NCI-H2227 treated with DMSO at 0.1 percent for 48 hours (cell line): ENCODE results near the gene BEX4.
"Not testable (repeated sequence)": the region's sequence is repeated elsewhere in the genome, so short reads cannot be mapped to it uniquely, and the experiment has no call there.

Source experiments
- DNase-seq: peaks from one replicate; lab custom pipeline; 2025; lab: John Stamatoyannopoulos, UW

BEX4 gene

GRCh38 chrX:103214870-103215424 is at the start of gene BEX4:
TSS of gene BEX4 (plus strand) at chrX:103215108. CDS start at chrX:103216154, 1,046 bp downstream.
- DNase-seq, result peak; percentile 83

- DNase-seq, result no peak
These were observed 44.7 kb upstream of the BEX4 start for GRCh38 chrX:103170216-103170615.

GRCh38 chrX:103171353-103171752 is 43.6 kb upstream of the BEX4 start:
- DNase-seq, result no peak

GRCh38 chrX:103175256-103175655 is 39.7 kb upstream of the BEX4 start:
- DNase-seq, result not testable (repeated sequence)

GRCh38 chrX:103175944-103176753 is 38.8 kb upstream of the BEX4 start:
- DNase-seq, result peak; percentile 78

- no peak for DNase-seq
These were observed 37.4 kb upstream of the BEX4 start for GRCh38 chrX:103177556-103177955.

- DNase-seq, result no peak
These were observed 31.0 kb upstream of the BEX4 start for GRCh38 chrX:103183912-103184311.

- no peak for DNase-seq
These were observed 26.9 kb upstream of the BEX4 start for GRCh38 chrX:103187953-103188475.

- no peak for DNase-seq
These were observed 17.1 kb upstream of the BEX4 start for GRCh38 chrX:103197721-103198306.

GRCh38 chrX:103198668-103199067 is 16.2 kb upstream of the BEX4 start:
- DNase-seq, result not testable (repeated sequence)

GRCh38 chrX:103201041-103201440 is 13.9 kb upstream of the BEX4 start:
- DNase-seq, result no peak

GRCh38 chrX:103210056-103210455 is 4.9 kb upstream of the BEX4 start:
- DNase-seq, result no peak

- peak; percentile 58 for DNase-seq
These were observed 3.7 kb upstream of the BEX4 start for GRCh38 chrX:103211012-103211715.

- DNase-seq, result no peak
These were observed 2.0 kb upstream of the BEX4 start for GRCh38 chrX:103212749-103213457.

- DNase-seq, result peak; percentile 75
These were observed 600 bp downstream of the BEX4 start for GRCh38 chrX:103215425-103215991.

GRCh38 chrX:103220511-103221323 is 5.8 kb downstream of the BEX4 start:
- DNase-seq, result no peak

GRCh38 chrX:103225918-103226317 is 11.0 kb downstream of the BEX4 start:
- DNase-seq, result not testable (repeated sequence)

- no peak for DNase-seq
These were observed 18.4 kb downstream of the BEX4 start for GRCh38 chrX:103233263-103233662.

GRCh38 chrX:103234869-103235268 is 20.0 kb downstream of the BEX4 start:
- DNase-seq, result no peak

- not testable (repeated sequence) for DNase-seq
These were observed 20.7 kb downstream of the BEX4 start for GRCh38 chrX:103235608-103236007.
